Mesothelial cell of epicardium (in vitro differentiated cells): ENCODE data around the gene UTP11. TPM values are rescaled to one million over a fixed set of nuclear protein-coding genes. Genes with fewer than 3 reads are reported as not detected.

Source experiments
- DNase-seq, 2 experiments: peaks; one replicate each; pipeline ENCODE4 v3.0.0; 2021; ENCODE audit warnings: low spot score in 2 of 2; ENCODE audit not compliant: unreplicated experiment in 2 of 2
- H3K27ac Mint-ChIP-seq: 2 replicates; pipeline ENCODE4 v1.8.0; 2021; ENCODE audit warnings: mixed read lengths
- H3K27me3 Mint-ChIP-seq: 2 replicates; pipeline ENCODE4 v1.8.0; 2021; ENCODE audit warnings: low read depth, mixed read lengths
- H3K36me3 Mint-ChIP-seq: 2 replicates; pipeline ENCODE4 v1.8.0; 2021; ENCODE audit warnings: mixed read lengths
- H3K4me1 Mint-ChIP-seq: 2 replicates; pipeline ENCODE4 v1.8.0; 2021; ENCODE audit warnings: mixed read lengths
- H3K4me3 Mint-ChIP-seq: 2 replicates; pipeline ENCODE4 v1.8.0; 2021; ENCODE audit warnings: mild to moderate bottlenecking, moderate library complexity, mixed read lengths
- H3K9me3 Mint-ChIP-seq: 2 replicates; pipeline ENCODE4 v1.8.0; 2021; ENCODE audit warnings: mixed read lengths
- CTCF ChIP-seq: fragments of 200-600 bp; sonication (generic); IDR thresholded peaks from one replicate; pipeline ENCODE4 v1.5.0; 2021; ENCODE audit warnings: antibody characterized with exemption; ENCODE audit not compliant: unreplicated experiment
- total RNA-seq: library from RNA; stranded (reverse); gene quantifications from 3 replicates; pipeline ENCODE4 v1.2.1, GENCODE V29; 2021

The UTP11 gene
- total RNA-seq, 1 donor from 2014 or later, result 32.3 TPM

GRCh38 chr1:38055965-38056364 lies 43.4 kb downstream of the UTP11 start:
- H3K4me1 Mint-ChIP-seq, result no peaks in the 10 kb centered on the region
- peaks cover 91% of the 10 kb centered on the region for H3K27me3 Mint-ChIP-seq

DNA sequence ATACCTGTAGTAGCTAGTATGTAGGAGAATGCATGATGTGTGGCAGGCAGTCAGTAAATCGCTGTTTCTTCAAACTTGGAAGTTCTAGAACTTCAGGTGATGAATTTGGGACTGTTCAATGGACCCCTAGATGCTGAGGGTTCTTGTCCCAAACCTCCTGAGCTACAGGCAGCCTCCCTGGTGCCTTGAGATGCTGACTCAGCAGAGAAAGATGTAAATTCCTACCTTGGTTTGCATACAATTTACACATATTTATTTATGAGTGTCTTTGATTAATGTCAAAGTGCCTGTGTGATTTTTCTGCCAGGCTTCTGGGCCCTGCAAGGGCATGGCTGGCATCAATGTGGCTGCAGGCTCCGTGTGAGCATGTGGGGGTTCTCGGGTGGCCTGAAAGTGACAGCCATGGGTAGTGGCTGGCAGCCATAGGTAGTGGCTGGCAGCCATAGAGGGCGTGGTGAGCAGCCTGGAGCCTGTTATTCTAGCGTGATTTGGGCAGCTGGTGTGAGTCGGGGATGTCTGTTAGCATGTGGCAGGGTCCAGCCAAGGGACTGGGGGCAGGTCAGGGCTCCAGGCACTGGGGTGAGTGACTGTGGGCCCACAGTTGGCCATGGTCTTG lies 47.2 kb downstream of the UTP11 start:
- H3K4me1 Mint-ChIP-seq, result no peaks in the 10 kb centered on the region
- H3K9me3 Mint-ChIP-seq, result no peaks in the 10 kb centered on the region
- H3K27me3 Mint-ChIP-seq, result peaks cover 86% of the 10 kb centered on the region
- H3K4me3 Mint-ChIP-seq, result no peak overlapping the region
- no peak for TF ChIP-seq CTCF
- no peak overlapping the region for H3K27ac Mint-ChIP-seq
- H3K36me3 Mint-ChIP-seq, result no peaks in the 10 kb centered on the region
- DNase-seq, result no peak

More at GRCh38 chr1:38055965-38056364, 43.4 kb downstream of the UTP11 start:
- H3K9me3 Mint-ChIP-seq, result no peaks in the 10 kb centered on the region
- H3K36me3 Mint-ChIP-seq, result no peaks in the 10 kb centered on the region
- H3K27ac Mint-ChIP-seq, result no peak overlapping the region
- no peak for DNase-seq
- no peak for TF ChIP-seq CTCF
- H3K4me3 Mint-ChIP-seq, result no peak overlapping the region

GRCh38 chr1:38060498-38060897 lies 48.0 kb downstream of the UTP11 start:
- H3K9me3 Mint-ChIP-seq, result no peaks in the 10 kb centered on the region
- DNase-seq, result no peak
- TF ChIP-seq CTCF, result no peak
- no peak overlapping the region for H3K27ac Mint-ChIP-seq
- H3K4me1 Mint-ChIP-seq, result no peaks in the 10 kb centered on the region
- no peak overlapping the region for H3K4me3 Mint-ChIP-seq
- no peaks in the 10 kb centered on the region for H3K36me3 Mint-ChIP-seq
- H3K27me3 Mint-ChIP-seq, result peaks cover 85% of the 10 kb centered on the region

DNA sequence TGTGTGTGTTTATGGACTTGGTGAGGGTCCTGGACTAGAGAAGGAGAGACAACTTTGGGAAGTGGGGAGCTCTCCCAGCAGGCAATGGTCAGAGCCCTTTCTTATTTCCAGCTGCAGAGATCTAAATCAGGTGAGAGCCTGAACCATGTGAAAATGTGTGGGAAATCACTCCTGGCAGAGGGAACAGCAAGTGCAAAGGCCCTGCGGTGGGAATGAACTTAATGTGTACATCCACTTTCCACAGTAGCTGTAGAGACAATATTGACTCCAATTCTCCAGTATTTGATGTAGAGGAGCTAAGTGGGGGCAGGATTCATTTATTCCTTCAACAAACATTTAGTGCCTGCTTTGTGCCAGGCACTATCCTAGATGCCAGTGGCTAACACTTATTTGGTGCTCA lies 48.8 kb downstream of the UTP11 start:
- Mint-ChIP-seq H3K27ac (no peak overlapping the region), H3K27me3 (peaks cover 84% of the 10 kb centered on the region), H3K4me3 (no peak overlapping the region), H3K4me1 (no peaks in the 10 kb centered on the region), H3K9me3 (no peaks in the 10 kb centered on the region), H3K36me3 (no peaks in the 10 kb centered on the region)
- no peak for DNase-seq
- TF ChIP-seq CTCF, result no peak

DNA sequence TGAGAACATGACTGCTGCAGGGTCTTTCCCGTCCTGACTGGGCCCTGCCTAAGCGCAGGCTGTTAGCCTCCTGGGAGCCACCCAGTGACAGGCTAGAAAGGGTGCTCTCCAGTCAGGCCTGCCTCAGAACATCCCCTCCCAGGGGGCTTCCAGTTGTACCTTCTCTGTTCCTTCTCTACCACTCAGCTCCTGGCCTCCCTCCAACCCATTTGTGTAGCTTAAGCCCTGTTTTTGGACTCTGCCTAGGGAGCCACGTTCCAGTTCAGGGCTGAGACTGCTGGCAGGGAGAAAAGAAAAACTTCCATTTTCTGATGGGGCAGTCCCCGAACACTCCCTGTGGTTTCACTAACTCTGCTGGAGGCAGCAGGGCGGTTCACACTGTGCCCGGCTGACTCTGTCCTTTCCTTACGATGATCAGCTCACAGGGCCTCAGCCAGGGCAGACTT lies 49.4 kb downstream of the UTP11 start:
- no peaks in the 10 kb centered on the region for H3K36me3 Mint-ChIP-seq
- H3K27me3 Mint-ChIP-seq, result peaks cover 84% of the 10 kb centered on the region
- DNase-seq, result no peak
- H3K9me3 Mint-ChIP-seq, result no peaks in the 10 kb centered on the region
- TF ChIP-seq CTCF, result no peak
- no peak overlapping the region for H3K4me3 Mint-ChIP-seq
- H3K4me1 Mint-ChIP-seq, result no peaks in the 10 kb centered on the region
- no peak overlapping the region for H3K27ac Mint-ChIP-seq
